Measurements from ENCODE around the gene AGBL1. TPM values are rescaled to one million over a fixed set of nuclear protein-coding genes. Genes with fewer than 3 reads are reported as not detected.

AGBL1 gene
- total and polyA plus RNA-seq, 2 experiments from 2014 or later, result 0.03 TPM; not detected in 1

- no peaks in the 10 kb centered on the region for H3K4me1 Mint-ChIP-seq
- H3K4me2 ChIP-seq, result no peak overlapping the region
- H3K4me1 ChIP-seq (ENCODE audit: insufficient read depth), result no peaks in the 10 kb centered on the region
- H3K36me3 ChIP-seq (ENCODE audit: insufficient read depth), result no peaks in the 10 kb centered on the region
- no peaks in the 10 kb centered on the region for H3K9me3 Mint-ChIP-seq
- no peak overlapping the region for H3K4me3 ChIP-seq
- peak; percentile 43 to 49 for TF ChIP-seq CTCF (conservative IDR thresholded peaks at IDR 0.05; ENCODE audit: low read depth in 2 of 2)
- TF ChIP-seq JUNB (IDR thresholded peaks at IDR 0.05; ENCODE audit: unreplicated experiment), result no peak
- no peak overlapping the region for H2AFZ ChIP-seq
- no peak overlapping the region for H3K27ac Mint-ChIP-seq
- no peaks in the 10 kb centered on the region for H3K79me2 ChIP-seq (replicated peaks; ENCODE audit: insufficient read depth)
- no peaks in the 10 kb centered on the region for H3K36me3 Mint-ChIP-seq (ENCODE audit: low read depth)
- no peaks in the 10 kb centered on the region for H3F3A ChIP-seq (replicated peaks; ENCODE audit: low read depth)
- no peak overlapping the region for H3K4me3 Mint-ChIP-seq
- peak; percentile 60 for DNase-seq (ENCODE audit: low spot score)
- no peaks in the 10 kb centered on the region; the same call in 1 of the 2 replicates for H3K9me2 ChIP-seq (ENCODE audit: insufficient read depth)
- no peak for ATAC-seq
- H4K20me1 ChIP-seq (replicated peaks; ENCODE audit: insufficient read depth), result no peaks in the 10 kb centered on the region
- no peak overlapping the region for H3K27ac ChIP-seq (ENCODE audit: low read depth)
- H3K27me3 ChIP-seq (ENCODE audit: insufficient read depth), result no peaks in the 10 kb centered on the region
- no peaks in the 10 kb centered on the region for H3K27me3 Mint-ChIP-seq (ENCODE audit: insufficient read depth, low read depth, poor library complexity)
Observed at GRCh38 chr15:86691091-86691663, 611.5 kb downstream of the AGBL1 start.

GRCh38 chr15:86700864-86701610 is 621.4 kb downstream of the AGBL1 start:
- no peaks in the 10 kb centered on the region for H4K20me1 ChIP-seq (replicated peaks; ENCODE audit: insufficient read depth)
- no peak for DNase-seq (ENCODE audit: low spot score)
- H3K79me2 ChIP-seq (replicated peaks; ENCODE audit: insufficient read depth), result no peaks in the 10 kb centered on the region
- Mint-ChIP-seq H3K9me3 (no peaks in the 10 kb centered on the region; the same call in 2 of the 3 replicates), H3K27ac (no peak overlapping the region), H3K4me1 (no peaks in the 10 kb centered on the region), H3K27me3 (ENCODE audit: insufficient read depth, low read depth, poor library complexity) (no peaks in the 10 kb centered on the region), H3K4me3 (no peak overlapping the region), H3K36me3 (ENCODE audit: low read depth) (no peaks in the 10 kb centered on the region)
- no peaks in the 10 kb centered on the region for H3F3A ChIP-seq (replicated peaks; ENCODE audit: low read depth)
- H3K27me3 ChIP-seq (ENCODE audit: insufficient read depth), result no peaks in the 10 kb centered on the region
- H3K36me3 ChIP-seq (ENCODE audit: insufficient read depth), result no peaks in the 10 kb centered on the region
- no peak overlapping the region for H3K4me2 ChIP-seq
- H3K9me2 ChIP-seq (ENCODE audit: insufficient read depth), result no peaks in the 10 kb centered on the region; the same call in 1 of the 2 replicates
- peak overlapping the region; percentile 63; the same call in 1 of the 2 replicates for H2AFZ ChIP-seq
- H3K27ac ChIP-seq (ENCODE audit: low read depth), result no peak overlapping the region
- H3K4me1 ChIP-seq (ENCODE audit: insufficient read depth), result no peaks in the 10 kb centered on the region
- H3K4me3 ChIP-seq, result no peak overlapping the region
- ATAC-seq, result no peak
- no peak for TF ChIP-seq POLR2AphosphoS5 (IDR thresholded peaks at IDR 0.05; ENCODE audit: low read depth)
- TF ChIP-seq REST (IDR thresholded peaks at IDR 0.05; ENCODE audit: unreplicated experiment), result no peak
- no peak for TF ChIP-seq ZNF462 (CRISPR knock-in tag; IDR thresholded peaks at IDR 0.05)
- TF ChIP-seq JUNB (IDR thresholded peaks at IDR 0.05; ENCODE audit: unreplicated experiment), result no peak
- no peak for TF ChIP-seq ZNF114 (CRISPR knock-in tag; IDR thresholded peaks at IDR 0.05)
- TF ChIP-seq EZH2phosphoT487 (IDR thresholded peaks at IDR 0.05; ENCODE audit: unreplicated experiment), result no peak
- TF ChIP-seq CREB1 (CRISPR knock-in tag; IDR thresholded peaks at IDR 0.05; ENCODE audit: low read depth), result no peak
- TF ChIP-seq STAT1 (IDR thresholded peaks at IDR 0.05; ENCODE audit: unreplicated experiment), result no peak

All from GM23338 (cell line).